Trophoblast cell (in vitro differentiated cells and primary cell): ENCODE results near the gene POU3F3.

Experiments used
- DNase-seq, 2 donors: peaks; one replicate each; pipeline ENCODE4 v3.0.0-alpha.2; 2016
- H2AFZ ChIP-seq: 2 replicates; pipeline ENCODE4 v1.6.1; 2013; ENCODE audit warnings: low read length, moderate library complexity, mild to moderate bottlenecking; ENCODE audit not compliant: insufficient read depth, poor library complexity
- H2AK5ac ChIP-seq: 2 replicates; pipeline ENCODE4 v1.6.1; 2013; ENCODE audit warnings: mild to moderate bottlenecking, low read length
- H2BK120ac ChIP-seq: 2 replicates; pipeline ENCODE4 v1.6.1; 2013; ENCODE audit warnings: low read length, mild to moderate bottlenecking, moderate library complexity; ENCODE audit not compliant: insufficient read depth, poor library complexity
- H2BK12ac ChIP-seq: 2 replicates; pipeline ENCODE4 v1.6.1; 2013; ENCODE audit warnings: mild to moderate bottlenecking, low read length, moderate library complexity
- H2BK5ac ChIP-seq: 2 replicates; pipeline ENCODE4 v1.6.1; 2013; ENCODE audit warnings: low read length, low read depth, moderate library complexity, mild to moderate bottlenecking; ENCODE audit not compliant: poor library complexity
- H3K14ac ChIP-seq: 2 replicates; pipeline ENCODE4 v1.6.1; 2013; ENCODE audit warnings: mild to moderate bottlenecking, low read length
- H3K18ac ChIP-seq: 2 replicates; pipeline ENCODE4 v1.6.1; 2013; ENCODE audit warnings: mild to moderate bottlenecking, low read length
- H3K23ac ChIP-seq: 2 replicates; pipeline ENCODE4 v1.6.1; 2013; ENCODE audit warnings: low read length
- H3K27ac ChIP-seq: 2 replicates; pipeline ENCODE4 v1.5.1; 2013; ENCODE audit warnings: low read depth, mild to moderate bottlenecking, inconsistent platforms, low read length, moderate library complexity
- H3K27me3 ChIP-seq: 2 replicates; pipeline ENCODE4 v1.6.1; 2013; ENCODE audit warnings: inconsistent platforms, mild to moderate bottlenecking, low read length, moderate library complexity; ENCODE audit not compliant: insufficient read depth
- H3K36me3 ChIP-seq, 2 experiments: 1 replicate in 1 of 2; 2 replicates in 1 of 2; pipeline ENCODE4 v1.6.1; 2013; ENCODE audit warnings: low read length in 2 of 2, mild to moderate bottlenecking in 2 of 2, moderate library complexity in 1 of 2; ENCODE audit not compliant: insufficient read depth in 2 of 2, control insufficient read depth in 1 of 2
- H3K4ac ChIP-seq: 2 replicates; pipeline ENCODE4 v1.6.1; 2013; ENCODE audit warnings: low read depth, mild to moderate bottlenecking, low read length, moderate library complexity
- H3K4me1 ChIP-seq, 2 experiments: 1 replicate in 1 of 2; 2 replicates in 1 of 2; pipeline ENCODE4 v1.6.1; 2013; ENCODE audit warnings: low read length in 2 of 2, mild to moderate bottlenecking in 2 of 2, moderate library complexity in 1 of 2; ENCODE audit not compliant: insufficient read depth in 2 of 2, control insufficient read depth in 1 of 2
- H3K4me2 ChIP-seq: 2 replicates; pipeline ENCODE4 v1.6.1; 2013; ENCODE audit warnings: inconsistent platforms, mild to moderate bottlenecking, low read length, moderate library complexity
- H3K4me3 ChIP-seq: 2 replicates; pipeline ENCODE4 v1.5.1; 2013; ENCODE audit warnings: mild to moderate bottlenecking, low read depth, low read length, inconsistent platforms
- H3K79me1 ChIP-seq: one replicate; pipeline ENCODE4 v1.6.1; 2013; ENCODE audit warnings: low read length
- H3K79me2 ChIP-seq: 2 replicates; pipeline ENCODE4 v1.6.1; 2013; ENCODE audit warnings: low read length, mild to moderate bottlenecking; ENCODE audit not compliant: control insufficient read depth, insufficient read depth, poor library complexity
- H3K9ac ChIP-seq: 2 replicates; pipeline ENCODE4 v1.6.1; 2013; ENCODE audit warnings: mild to moderate bottlenecking, low read length
- H3K9me3 ChIP-seq: 2 replicates; pipeline ENCODE4 v1.6.1; 2013; ENCODE audit warnings: low read depth, mild to moderate bottlenecking, control low read depth, inconsistent platforms, low read length; ENCODE audit not compliant: insufficient read depth
- H4K12ac ChIP-seq: 2 replicates; pipeline ENCODE4 v1.6.1; 2013; ENCODE audit warnings: low read depth, mild to moderate bottlenecking, low read length, moderate library complexity
- H4K8ac ChIP-seq: 2 replicates; pipeline ENCODE4 v1.6.1; 2013; ENCODE audit warnings: low read depth, mild to moderate bottlenecking, low read length, moderate library complexity
- H4K91ac ChIP-seq: one replicate; pipeline ENCODE4 v1.6.1; 2013; ENCODE audit warnings: low read depth, mild to moderate bottlenecking, low read length, moderate library complexity
- WGBS: extraction: QIAGEN DNeasy Blood & Tissue Kit; methylation state at CpG from one replicate; pipeline ENCODE4 v1.1.7; 2013; ENCODE audit warnings: missing lambda C conversion rate; ENCODE audit not compliant: insufficient read length, insufficient coverage; ENCODE audit errors: extremely low coverage; 5-methylcytosine and 5-hydroxymethylcytosine counted together

POU3F3 gene

GRCh38 chr2:104818264-104818663 is 35.7 kb upstream of the POU3F3 start:
- Histone ChIP-seq H4K12ac (no peak overlapping the region), H4K91ac (no peak overlapping the region), H3K79me1 (no peaks in the 10 kb centered on the region), H3K9me3 (no peaks in the 10 kb centered on the region), H2AK5ac (no peak overlapping the region), H3K36me3 (no peaks in the 10 kb centered on the region), H3K18ac (no peak overlapping the region), H3K9ac (no peak overlapping the region), H3K79me2 (no peaks in the 10 kb centered on the region), H3K23ac (no peak overlapping the region), H3K4me3 (no peak overlapping the region), H3K14ac (no peak overlapping the region), H3K4ac (no peak overlapping the region), H3K27me3 (no peaks in the 10 kb centered on the region), H4K8ac (no peak overlapping the region), H2BK120ac (no peak overlapping the region), H3K4me2 (no peak overlapping the region), H2BK12ac (no peak overlapping the region), H2BK5ac (no peak overlapping the region), H3K27ac (no peak overlapping the region), H3K4me1 (no peaks in the 10 kb centered on the region), H2AFZ (no peak overlapping the region)
- WGBS = no CpG with 5 or more reads among the region's 6 CpGs
- no peak for DNase-seq

- Histone ChIP-seq H3K27me3 (no peaks in the 10 kb centered on the region), H4K91ac (no peak overlapping the region), H2AK5ac (no peak overlapping the region), H2AFZ (no peak overlapping the region), H3K14ac (no peak overlapping the region), H3K4me1 (no peaks in the 10 kb centered on the region), H3K79me1 (no peaks in the 10 kb centered on the region), H3K4ac (no peak overlapping the region), H3K9ac (no peak overlapping the region), H3K4me3 (no peak overlapping the region), H2BK5ac (no peak overlapping the region), H3K36me3 (no peaks in the 10 kb centered on the region), H4K12ac (no peak overlapping the region), H2BK120ac (no peak overlapping the region), H3K23ac (no peak overlapping the region), H3K79me2 (no peaks in the 10 kb centered on the region), H3K9me3 (peaks cover 4% of the 10 kb centered on the region), H2BK12ac (no peak overlapping the region), H4K8ac (no peak overlapping the region), H3K4me2 (no peak overlapping the region), H3K27ac (no peak overlapping the region), H3K18ac (no peak overlapping the region)
- DNase-seq = no peak
- WGBS = no CpG with 5 or more reads among the region's 3 CpGs
Observed at GRCh38 chr2:104820126-104820525, 33.8 kb upstream of the POU3F3 start.

GRCh38 chr2:104825124-104825865 is 28.6 kb upstream of the POU3F3 start:
- H3K9me3 ChIP-seq = peaks cover 4% of the 10 kb centered on the region
- no peaks in the 10 kb centered on the region for H3K4me1 ChIP-seq
- no peak overlapping the region for H4K12ac ChIP-seq
- H3K36me3 ChIP-seq = no peaks in the 10 kb centered on the region
- H2BK120ac ChIP-seq = no peak overlapping the region
- no peak overlapping the region for H2BK12ac ChIP-seq
- H3K14ac ChIP-seq = no peak overlapping the region
- no peak overlapping the region for H3K9ac ChIP-seq
- no peak for DNase-seq
- H3K4me2 ChIP-seq = no peak overlapping the region
- H4K91ac ChIP-seq = no peak overlapping the region
- no peaks in the 10 kb centered on the region for H3K79me2 ChIP-seq
- H3K4me3 ChIP-seq = no peak overlapping the region
- no peak overlapping the region for H2AFZ ChIP-seq
- no peaks in the 10 kb centered on the region for H3K79me1 ChIP-seq
- no peaks in the 10 kb centered on the region for H3K27me3 ChIP-seq
- no peak overlapping the region for H3K23ac ChIP-seq
- no peak overlapping the region for H3K18ac ChIP-seq
- no peak overlapping the region for H3K4ac ChIP-seq
- WGBS = no CpG with 5 or more reads among the region's 3 CpGs
- no peak overlapping the region for H2AK5ac ChIP-seq
- no peak overlapping the region for H3K27ac ChIP-seq
- H2BK5ac ChIP-seq = no peak overlapping the region
- no peak overlapping the region for H4K8ac ChIP-seq

GRCh38 chr2:104826016-104826415 is 27.9 kb upstream of the POU3F3 start:
- no peak overlapping the region for H3K18ac ChIP-seq
- no peaks in the 10 kb centered on the region for H3K79me2 ChIP-seq
- peaks cover 4% of the 10 kb centered on the region for H3K9me3 ChIP-seq
- H3K23ac ChIP-seq = no peak overlapping the region
- H2AK5ac ChIP-seq = no peak overlapping the region
- H4K8ac ChIP-seq = no peak overlapping the region
- no peak overlapping the region for H2BK12ac ChIP-seq
- H3K4me1 ChIP-seq = no peaks in the 10 kb centered on the region
- no peaks in the 10 kb centered on the region for H3K79me1 ChIP-seq
- H3K14ac ChIP-seq = no peak overlapping the region
- H4K91ac ChIP-seq = no peak overlapping the region
- DNase-seq = no peak
- H3K4ac ChIP-seq = no peak overlapping the region
- H3K36me3 ChIP-seq = no peaks in the 10 kb centered on the region
- H3K4me2 ChIP-seq = no peak overlapping the region
- H2AFZ ChIP-seq = no peak overlapping the region
- no peak overlapping the region for H2BK120ac ChIP-seq
- no peaks in the 10 kb centered on the region for H3K27me3 ChIP-seq
- no peak overlapping the region for H2BK5ac ChIP-seq
- no peak overlapping the region for H3K4me3 ChIP-seq
- no CpG with 5 or more reads among the region's 2 CpGs for WGBS
- H3K27ac ChIP-seq = no peak overlapping the region
- H4K12ac ChIP-seq = no peak overlapping the region
- H3K9ac ChIP-seq = no peak overlapping the region
